Muscle of leg (tissue), 16 donors: ENCODE data around the gene ARHGEF40. TPM values are rescaled to one million over a fixed set of nuclear protein-coding genes. Genes with fewer than 3 reads are reported as not detected.

ENCODE experiments used
- DNase-seq: peaks from one replicate; pipeline ENCODE4 v3.0.0; 2013
- H3K27ac ChIP-seq: one replicate; pipeline ENCODE4 v1.5.1; 2013; ENCODE audit warnings: mild to moderate bottlenecking, low read length, control low read depth
- H3K27me3 ChIP-seq: one replicate; pipeline ENCODE4 v1.6.1; 2013; ENCODE audit warnings: low read length; ENCODE audit not compliant: control insufficient read depth, insufficient read depth
- H3K36me3 ChIP-seq: one replicate; pipeline ENCODE4 v1.6.1; 2013; ENCODE audit warnings: low read length; ENCODE audit not compliant: control insufficient read depth, insufficient read depth
- H3K4me1 ChIP-seq: one replicate; pipeline ENCODE4 v1.6.1; 2013; ENCODE audit warnings: low read length; ENCODE audit not compliant: control insufficient read depth, insufficient read depth
- H3K4me3 ChIP-seq: one replicate; pipeline ENCODE4 v1.5.1; 2013; ENCODE audit warnings: low read length, control low read depth
- H3K9me3 ChIP-seq: replicated peaks from 2 replicates; pipeline ENCODE4 v1.6.1; 2013; ENCODE audit warnings: low read depth, low read length; ENCODE audit not compliant: control insufficient read depth
- WGBS: methylation state at CpG from one replicate; pipeline ENCODE4 v1.1.5; 2013; ENCODE audit warnings: missing lambda C conversion rate; ENCODE audit not compliant: insufficient coverage; 5-methylcytosine and 5-hydroxymethylcytosine counted together
- long read RNA-seq, 11 donors: transcript quantifications; one replicate each; lab custom pipeline, GENCODE V29; 2026
- polyA plus RNA-seq, 8 donors: library from polyadenylated mRNA; unstranded; fragments of 120-200 nt; gene quantifications; one replicate each; pipeline versions ENCODE4 v1.2.1 to v1.2.3, GENCODE V29; 2013; ENCODE audit warnings: inconsistent platforms in 1 of 8, low replicate concordance in 1 of 8; ENCODE audit not compliant: insufficient read length in 8 of 8, insufficient read depth in 1 of 8
- total RNA-seq: library from RNA; stranded (reverse); fragments of 120-200 nt; gene quantifications from one replicate; pipeline ENCODE4 v1.2.4, GENCODE V29; 2013

Gene ARHGEF40
- 50.5 TPM for total RNA-seq
- polyA plus RNA-seq = 10 to 100 TPM; 53.1 to 70.2 (median 65.3) TPM
- long read RNA-seq, donor 1 = 0 reads
- long read RNA-seq, donor 2, partial matches to known transcripts = 0 of 1 reads
- long read RNA-seq, donor 2, other reads (novel, unspliced or antisense) = 0 of 1 reads
- long read RNA-seq, donor 3, full-length matches to known transcripts = 3 of 3 reads
- long read RNA-seq, donor 3, partial matches to known transcripts = 0 of 3 reads
- long read RNA-seq, donor 3, other reads (novel, unspliced or antisense) = 0 of 3 reads
- long read RNA-seq, donor 4, full-length matches to known transcripts = 4 of 15 reads
- long read RNA-seq, donor 4, partial matches to known transcripts = 11 of 15 reads
- long read RNA-seq, donor 4, other reads (novel, unspliced or antisense) = 0 of 15 reads
- long read RNA-seq, donor 5, full-length matches to known transcripts = 3 of 82 reads
- long read RNA-seq, donor 5, partial matches to known transcripts = 79 of 82 reads
- long read RNA-seq, donor 5, other reads (novel, unspliced or antisense) = 0 of 82 reads
- long read RNA-seq, donor 6, full-length matches to known transcripts = 4 of 10 reads
- long read RNA-seq, donor 6, partial matches to known transcripts = 6 of 10 reads
- long read RNA-seq, donor 6, other reads (novel, unspliced or antisense) = 0 of 10 reads
- long read RNA-seq, donor 7, full-length matches to known transcripts = 4 of 12 reads
- long read RNA-seq, donor 7, partial matches to known transcripts = 8 of 12 reads
- long read RNA-seq, donor 7, other reads (novel, unspliced or antisense) = 0 of 12 reads
- long read RNA-seq, donor 8, partial matches to known transcripts = 5 of 6 reads
- long read RNA-seq, donor 8, other reads (novel, unspliced or antisense) = 0 of 6 reads
- long read RNA-seq, donor 9, partial matches to known transcripts = 44 of 45 reads
- long read RNA-seq, donor 9, other reads (novel, unspliced or antisense) = 0 of 45 reads
- long read RNA-seq, donor 10, transcript ARHGEF40-208 (3 exons, 794 nt) = major isoform, 7 of 43 reads
- long read RNA-seq, donor 10, partial matches to known transcripts = 36 of 43 reads
- long read RNA-seq, donor 10, other reads (novel, unspliced or antisense) = 0 of 43 reads
- long read RNA-seq, donor 11, partial matches to known transcripts = 29 of 30 reads
- long read RNA-seq, donor 11, other reads (novel, unspliced or antisense) = 0 of 30 reads

- Histone ChIP-seq H3K27me3 (no peaks in the 10 kb centered on the region), H3K4me3 (peak within 1 kb of the TSS; percentile 84), H3K27ac (peak within 1 kb of the TSS; percentile 97), H3K4me1 (peaks cover 47% of the 10 kb centered on the region), H3K36me3 (peaks cover 29% of the 10 kb centered on the region), H3K9me3 (no peaks in the 10 kb centered on the region)
- WGBS = under 1% methylated on average over 61 of the region's 63 CpGs
- peak; percentile 90 for DNase-seq
Measured at GRCh38 chr14:21070083-21070609, at the start of gene ARHGEF40. ARHGEF40 (plus strand) TSS chr14:21070304; CDS start chr14:21070397, 93 bp downstream.

- H3K27me3 ChIP-seq = peaks cover 2% of the 10 kb centered on the region
- no peak overlapping the region for H3K4me3 ChIP-seq
- H3K36me3 ChIP-seq = peaks cover 66% of the 10 kb centered on the region
- no peak overlapping the region for H3K27ac ChIP-seq
- WGBS = 88% methylated on average over 1 of the region's 5 CpGs
- DNase-seq = no peak
- H3K9me3 ChIP-seq = no peaks in the 10 kb centered on the region
- peaks cover 27% of the 10 kb centered on the region for H3K4me1 ChIP-seq
Measured at GRCh38 chr14:21020977-21021545, 49.0 kb upstream of the ARHGEF40 start.

GRCh38 chr14:21022686-21023085, 47.4 kb upstream of the ARHGEF40 start:
- peaks cover 38% of the 10 kb centered on the region for H3K4me1 ChIP-seq
- 95% methylated on average over 2 of the region's 5 CpGs for WGBS
- H3K4me3 ChIP-seq = no peak overlapping the region
- H3K9me3 ChIP-seq = no peaks in the 10 kb centered on the region
- peaks cover 50% of the 10 kb centered on the region for H3K36me3 ChIP-seq
- H3K27me3 ChIP-seq = peaks cover 2% of the 10 kb centered on the region
- DNase-seq = no peak
- H3K27ac ChIP-seq = no peak overlapping the region

GRCh38 chr14:21023174-21023573, 46.9 kb upstream of the ARHGEF40 start:
- Histone ChIP-seq H3K27me3 (peaks cover 2% of the 10 kb centered on the region), H3K4me3 (peak overlapping the region; percentile 61), H3K36me3 (peaks cover 45% of the 10 kb centered on the region), H3K4me1 (peaks cover 38% of the 10 kb centered on the region), H3K27ac (peak overlapping the region; percentile 3), H3K9me3 (no peaks in the 10 kb centered on the region)
- WGBS = 70% methylated on average over 3 of the region's 7 CpGs
- DNase-seq = peak; percentile 48

- WGBS = 33% methylated on average over 4 of the region's 17 CpGs
- Histone ChIP-seq H3K27ac (peak overlapping the region; percentile 39), H3K4me3 (peak overlapping the region; percentile 61), H3K4me1 (peaks cover 38% of the 10 kb centered on the region), H3K36me3 (peaks cover 37% of the 10 kb centered on the region), H3K9me3 (no peaks in the 10 kb centered on the region), H3K27me3 (peaks cover 2% of the 10 kb centered on the region)
- no peak for DNase-seq
Measured at GRCh38 chr14:21023817-21024584, 46.1 kb upstream of the ARHGEF40 start.

- Histone ChIP-seq H3K9me3 (no peaks in the 10 kb centered on the region), H3K36me3 (peaks cover 29% of the 10 kb centered on the region), H3K4me1 (peaks cover 38% of the 10 kb centered on the region), H3K27ac (peak within 1 kb of the TSS; percentile 92), H3K27me3 (peaks cover 2% of the 10 kb centered on the region), H3K4me3 (peak within 1 kb of the TSS; percentile 61)
- DNase-seq = peak; percentile 87
- WGBS = under 1% methylated on average over 35 of the region's 72 CpGs
Measured at GRCh38 chr14:21024585-21025370, 45.3 kb upstream of the ARHGEF40 start, which contains the start of gene NDRG2. NDRG2 (minus strand) TSS chr14:21025061; CDS start chr14:21023315, 1,746 bp downstream.

- Histone ChIP-seq H3K4me3 (peak overlapping the region; percentile 61), H3K9me3 (no peaks in the 10 kb centered on the region), H3K27me3 (peaks cover 2% of the 10 kb centered on the region), H3K27ac (peak overlapping the region; percentile 92), H3K36me3 (peaks cover 23% of the 10 kb centered on the region), H3K4me1 (peaks cover 38% of the 10 kb centered on the region)
- WGBS = 3% methylated on average over 30 of the region's 58 CpGs
- DNase-seq = peak; percentile 70
Measured at GRCh38 chr14:21025371-21026273, 44.5 kb upstream of the ARHGEF40 start.
